ENCODE results near the gene PDGFRB.

The PDGFRB gene

DNA sequence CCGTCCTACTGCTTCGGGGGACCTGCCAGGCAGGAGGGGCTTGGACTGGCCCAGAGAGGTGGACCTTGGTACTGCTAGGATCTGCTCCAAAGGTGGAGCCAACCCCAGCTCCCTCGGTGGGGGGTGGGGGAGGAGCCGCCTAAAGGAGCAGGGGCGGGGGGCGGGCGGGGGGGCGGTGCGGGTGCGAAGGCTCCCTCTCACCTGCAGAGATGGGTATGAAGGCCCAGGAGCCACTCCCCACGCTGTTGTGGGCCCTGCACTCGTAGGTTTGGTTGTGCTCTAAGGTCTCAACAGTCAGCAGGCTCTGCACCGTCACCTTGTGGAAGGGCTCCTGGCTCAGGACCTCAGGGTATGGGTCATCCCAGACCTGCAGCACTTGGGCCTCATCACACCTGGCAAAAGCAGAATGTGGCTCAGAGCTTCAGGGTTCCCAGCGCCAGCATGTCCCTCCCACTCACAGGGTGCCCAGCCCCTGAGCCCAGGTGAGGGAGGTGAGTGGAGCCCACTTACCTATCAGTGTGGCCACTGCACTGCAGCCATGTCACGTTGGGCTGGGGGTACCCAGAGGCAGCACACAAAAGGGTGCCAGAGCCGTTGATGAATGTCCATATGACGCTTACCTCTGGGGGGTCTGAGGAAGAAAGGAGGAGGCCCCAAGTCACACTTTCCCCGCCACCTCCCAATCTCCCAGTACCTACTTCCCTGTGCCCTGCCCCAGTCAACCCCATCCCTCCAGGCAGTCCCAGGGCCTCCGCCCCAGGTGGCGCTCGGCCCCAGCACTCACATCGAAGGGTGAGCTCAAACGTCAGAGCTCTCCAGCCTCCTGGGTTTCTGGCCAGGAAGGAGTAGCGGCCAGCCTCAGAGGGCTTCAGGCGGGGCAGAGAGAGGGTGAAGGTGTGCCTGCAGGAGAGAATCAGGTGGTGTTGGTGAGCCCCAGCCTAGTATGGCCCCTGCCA, 85.7 kb downstream of the PDGFRB start:
- in situ Hi-C loops (cut with HindIII; ENCODE audit: low sequenced_read_pairs): no loop called here

DNA sequence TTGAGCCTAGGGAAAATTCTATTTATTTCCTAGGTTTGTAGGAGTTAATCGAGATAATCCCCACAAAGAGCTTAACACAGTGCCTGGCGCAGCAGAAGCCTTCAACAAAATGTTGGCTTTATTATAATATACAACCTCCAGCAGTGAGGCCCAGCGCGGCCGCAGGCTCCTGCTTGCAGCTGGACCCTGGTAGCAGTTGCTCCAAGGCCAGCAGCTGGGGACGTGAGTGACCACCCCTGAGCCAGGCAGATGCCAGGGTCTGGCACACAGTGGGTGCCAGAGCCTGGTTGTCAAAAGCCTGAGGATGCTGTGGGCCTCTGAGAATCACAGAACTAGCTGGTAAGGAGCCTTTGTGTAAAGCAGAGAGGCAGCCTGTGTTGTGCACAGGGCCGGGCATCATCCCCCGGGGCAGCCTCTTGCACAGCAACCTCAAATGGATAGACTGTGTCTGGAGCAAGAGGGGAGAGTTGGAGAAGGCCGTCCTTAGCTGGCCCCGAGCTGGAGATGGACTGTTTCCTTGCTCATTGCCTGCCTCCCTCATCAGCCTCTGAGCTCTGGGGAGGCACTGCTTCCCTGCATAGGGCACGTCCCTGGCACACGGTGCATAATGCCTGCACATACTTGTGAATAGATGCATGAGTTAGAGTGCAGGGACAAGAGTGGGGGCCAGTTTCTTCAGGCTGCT, 86.5 kb downstream of the PDGFRB start:
- in situ Hi-C loops (cut with HindIII; ENCODE audit: low sequenced_read_pairs): no loop called here

DNA sequence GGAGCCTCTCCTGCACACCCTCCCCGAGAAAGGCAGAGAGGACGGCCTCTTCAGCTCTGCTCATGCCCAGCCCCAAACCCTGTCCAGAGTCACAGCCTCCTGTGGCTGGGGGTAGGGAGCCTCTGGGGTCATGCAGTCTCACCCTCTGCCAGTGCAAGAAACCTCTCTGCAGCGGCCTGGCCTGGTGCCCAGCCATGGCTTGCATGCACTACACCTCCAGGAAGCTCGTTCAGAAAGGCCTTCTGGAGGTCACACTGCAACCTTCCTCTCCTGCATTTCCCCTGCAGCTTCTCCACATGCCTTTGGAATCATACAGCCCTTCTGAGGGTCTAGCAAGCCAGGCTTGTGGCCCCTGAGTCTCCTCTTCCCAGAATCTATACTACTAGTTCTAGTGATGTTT, 87.2 kb downstream of the PDGFRB start:
- in situ Hi-C loops (cut with HindIII; ENCODE audit: low sequenced_read_pairs): no loop called here

DNA sequence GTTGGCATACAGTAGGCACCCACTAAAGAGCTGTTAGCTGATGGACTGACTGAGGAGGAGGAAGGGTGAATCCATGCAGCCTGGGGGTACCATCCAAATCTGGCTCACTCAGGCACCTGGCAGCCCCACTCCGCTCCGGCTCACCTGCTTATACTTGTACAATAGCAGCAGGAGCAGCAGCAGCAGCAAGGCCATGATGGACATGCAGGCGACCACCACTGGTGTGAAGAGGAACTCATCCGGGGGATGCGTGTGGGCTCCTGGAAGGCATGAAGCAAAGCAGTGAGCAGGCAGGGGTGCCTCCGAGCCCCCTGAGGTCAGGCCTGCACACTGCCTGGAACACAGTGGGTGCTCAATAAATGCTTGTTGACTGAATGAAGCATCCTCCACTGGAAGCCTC, 87.6 kb downstream of the PDGFRB start:
- in situ Hi-C loops (cut with HindIII; ENCODE audit: low sequenced_read_pairs): no loop called here

DNA sequence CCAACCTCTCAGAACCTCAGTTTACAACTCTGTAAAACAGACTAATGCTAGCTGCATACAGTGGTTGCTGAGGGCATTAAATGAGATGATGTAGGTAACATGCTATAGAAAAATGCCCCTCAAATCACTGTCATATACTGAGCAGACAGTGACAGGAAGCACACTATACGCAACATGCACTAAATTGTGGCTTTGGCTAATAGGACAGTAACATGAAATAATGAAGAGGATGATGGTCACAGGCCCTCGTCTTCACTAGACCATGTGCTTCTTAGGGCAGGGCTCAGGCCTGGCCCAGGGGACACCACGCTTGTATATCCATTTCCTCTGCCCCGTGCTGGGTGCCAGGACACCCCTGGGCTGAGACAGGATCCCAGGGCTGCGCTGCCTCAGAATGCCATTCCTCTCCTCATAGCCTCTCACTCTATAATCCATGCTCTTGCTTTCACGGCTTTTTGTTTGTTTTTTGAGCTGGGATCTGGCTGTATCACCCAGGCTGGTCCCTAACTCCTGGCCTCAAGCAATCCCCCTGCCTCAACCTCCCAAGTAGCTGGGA, 88.2 kb downstream of the PDGFRB start:
- in situ Hi-C loops (cut with HindIII; ENCODE audit: low sequenced_read_pairs): no loop called here

DNA sequence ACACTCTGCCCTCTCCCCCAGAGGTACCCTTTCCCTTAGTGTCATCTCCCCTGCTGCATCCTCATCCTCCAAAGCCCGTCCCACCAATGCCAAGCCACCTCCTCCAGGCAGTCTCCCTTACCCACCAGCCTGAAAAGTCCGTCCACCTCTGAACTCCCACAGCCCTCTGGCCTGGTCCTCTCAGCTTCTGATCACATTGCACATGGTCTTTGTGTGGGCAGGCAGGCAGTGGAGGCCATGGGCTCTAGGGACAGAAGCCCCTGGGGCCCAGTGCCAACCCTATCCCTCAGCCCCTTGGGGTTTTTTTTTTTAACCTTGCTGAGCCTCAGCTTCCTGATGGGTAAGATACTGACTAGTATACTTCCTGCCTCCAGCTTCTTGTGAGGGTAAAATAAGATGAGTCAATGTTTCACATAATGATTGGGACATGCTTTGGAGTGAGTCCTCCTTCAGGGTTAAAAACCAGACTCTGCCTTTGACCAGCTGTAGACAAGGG, 88.7 kb downstream of the PDGFRB start:
- in situ Hi-C loops (cut with HindIII; ENCODE audit: low sequenced_read_pairs): no loop called here

DNA sequence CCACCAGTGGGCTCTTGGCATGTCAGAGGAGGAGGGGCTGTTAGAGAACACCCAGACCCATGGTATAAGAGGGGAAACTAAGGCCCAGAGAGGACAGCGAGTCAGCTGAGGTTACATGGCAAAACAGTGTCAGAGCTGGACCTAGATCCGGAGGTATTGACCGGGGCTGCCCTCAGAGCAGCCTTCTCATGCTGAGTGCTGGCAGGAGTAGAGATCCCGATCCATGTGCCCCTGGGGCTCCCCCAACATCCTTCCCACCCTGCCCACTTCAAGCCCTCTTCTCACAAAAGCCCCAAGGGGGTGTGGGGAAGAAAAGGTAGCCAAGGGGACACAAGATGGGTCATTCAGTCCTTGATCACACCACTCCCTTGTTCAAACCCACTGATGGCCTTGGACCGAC, 89.2 kb downstream of the PDGFRB start:
- in situ Hi-C loops (cut with HindIII; ENCODE audit: low sequenced_read_pairs): no loop called here

DNA sequence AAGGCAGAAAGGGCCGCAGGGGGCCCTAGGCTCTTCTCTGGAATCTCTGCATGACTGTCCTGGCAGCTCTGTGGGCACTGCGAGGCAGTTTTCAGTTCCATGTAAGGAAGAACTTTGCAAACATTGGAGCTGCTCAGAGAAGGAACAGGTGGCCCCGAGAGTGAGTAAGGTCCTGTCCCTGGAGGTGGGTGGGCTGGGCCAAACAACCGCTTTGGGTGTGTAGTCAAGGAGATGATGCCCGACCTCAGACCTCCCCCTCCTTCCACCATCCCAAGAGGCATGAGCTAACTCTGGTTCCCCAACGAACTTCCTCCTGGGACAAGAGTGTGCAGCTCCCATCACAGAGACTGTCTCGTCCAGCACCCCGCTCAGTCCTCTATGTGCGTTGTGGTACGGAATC, 89.8 kb downstream of the PDGFRB start:
- in situ Hi-C loops (cut with HindIII; ENCODE audit: low sequenced_read_pairs): no loop called here

DNA sequence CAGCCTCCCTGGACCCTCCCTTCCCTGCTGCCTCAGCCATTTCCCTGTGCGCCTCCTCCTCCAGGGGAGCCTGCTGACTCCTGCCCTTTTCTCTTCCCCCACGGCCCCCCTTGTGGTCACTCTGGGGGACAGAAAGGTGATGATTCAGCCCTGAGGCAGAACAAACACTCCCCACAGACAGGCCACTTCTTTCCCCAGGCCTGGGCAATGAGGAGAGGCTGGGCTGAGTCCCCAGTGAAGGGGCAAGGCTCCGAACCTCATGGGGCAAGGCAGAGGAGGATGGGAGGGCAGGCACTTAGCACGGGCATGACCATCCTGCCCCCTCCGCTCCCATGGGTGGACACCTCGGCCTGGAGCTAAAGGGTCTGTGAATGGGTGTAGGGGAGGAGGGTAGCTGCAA, 90.3 kb downstream of the PDGFRB start:
- in situ Hi-C loops (cut with HindIII; ENCODE audit: low sequenced_read_pairs): no loop called here

DNA sequence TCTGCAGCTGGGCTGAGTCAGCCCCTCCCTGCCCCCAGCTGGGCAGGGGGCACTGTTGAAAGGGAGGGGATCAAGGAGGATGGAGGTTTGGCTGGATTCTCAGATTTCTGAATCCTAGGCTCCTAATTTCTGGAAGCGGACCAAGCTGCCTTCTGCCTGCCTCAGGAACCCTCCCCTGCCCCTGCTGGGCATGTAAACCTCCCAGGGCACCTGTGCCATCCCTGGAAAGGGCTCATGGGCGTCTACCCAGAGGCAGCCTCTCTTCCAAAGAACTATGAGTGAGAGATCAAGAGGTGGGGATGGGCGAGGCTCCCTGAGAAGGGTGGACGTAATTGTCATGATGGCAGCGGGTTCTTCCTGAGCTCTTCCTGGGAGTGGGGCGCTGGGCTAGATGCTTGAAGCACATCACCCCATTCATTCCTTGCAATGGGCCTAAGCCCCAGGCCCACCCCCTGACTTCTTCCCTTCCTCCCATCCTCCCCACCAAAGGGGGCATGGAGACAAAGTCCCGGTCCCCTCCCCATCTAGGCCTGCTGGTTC, 90.9 kb downstream of the PDGFRB start:
- in situ Hi-C loops (cut with HindIII; ENCODE audit: low sequenced_read_pairs): loop anchor here (5.0 kb wide), 1 partner anchor 37 kb away; no protein-coding TSS in a partner anchor
